ENCODE data around the gene SLC22A4. TPM values are rescaled to one million over a fixed set of nuclear protein-coding genes. Genes with fewer than 3 reads are reported as not detected.

The SLC22A4 gene
- total RNA-seq, 1 experiment from 2014 or later: 0.72 TPM

DNA sequence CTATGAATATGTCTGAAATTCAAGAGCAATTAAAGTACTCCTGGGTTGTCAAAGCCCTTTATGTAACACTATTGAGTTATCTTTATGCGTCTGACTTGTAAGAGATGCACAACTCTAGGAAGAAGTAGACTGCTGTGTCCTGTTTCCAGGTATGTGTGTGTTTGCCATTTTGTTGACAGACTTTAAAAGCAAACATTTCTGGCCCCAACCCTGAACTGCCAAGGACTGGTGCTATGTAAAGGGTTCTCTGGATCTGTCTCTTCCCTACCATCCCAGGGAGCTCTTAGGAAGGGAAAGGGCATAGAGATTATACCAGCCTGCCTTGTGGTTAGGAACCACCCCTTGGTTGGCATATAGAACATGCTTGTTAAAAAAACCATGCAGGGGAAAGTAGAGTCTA is 87.4 kb downstream of the SLC22A4 start:
- no peaks in the 10 kb centered on the region for H3K27me3 ChIP-seq (ENCODE audit: insufficient read depth, low read length)

More for the DNA sequence above, 87.4 kb downstream of the SLC22A4 start:
- H3K14ac ChIP-seq (ENCODE audit: insufficient read depth, low read length): no peak overlapping the region
- no peak overlapping the region for H3K23ac ChIP-seq (ENCODE audit: insufficient read length, low read depth, low read length)
- H3K4me1 Mint-ChIP-seq: no peaks in the 10 kb centered on the region
- H2AK5ac ChIP-seq (ENCODE audit: insufficient read length, low read length): no peak overlapping the region
- H3K4me2 ChIP-seq (ENCODE audit: insufficient read depth, insufficient read length, low read length): no peak overlapping the region
- no peak for DNase-seq
- no peaks in the 10 kb centered on the region for H3K9me3 Mint-ChIP-seq
- no peaks in the 10 kb centered on the region for H3K79me2 ChIP-seq (ENCODE audit: insufficient read depth, low read length)
- H2AFZ ChIP-seq (ENCODE audit: low read length): no peak overlapping the region
- no CpG with 5 or more reads among the region's 1 CpG for WGBS (ENCODE audit: extremely low coverage, insufficient read length, low lambda C conversion rate)
- H3K18ac ChIP-seq (ENCODE audit: insufficient read length, low read depth, low read length): no peak overlapping the region
- no peaks in the 10 kb centered on the region for H3K9me3 ChIP-seq (ENCODE audit: control insufficient read depth, low read depth, low read length)
- H3K27me3 Mint-ChIP-seq (ENCODE audit: low read depth): no peaks in the 10 kb centered on the region
- H2BK15ac ChIP-seq (ENCODE audit: low read depth, low read length): no peak overlapping the region
- TF ChIP-seq, protein P1, sequence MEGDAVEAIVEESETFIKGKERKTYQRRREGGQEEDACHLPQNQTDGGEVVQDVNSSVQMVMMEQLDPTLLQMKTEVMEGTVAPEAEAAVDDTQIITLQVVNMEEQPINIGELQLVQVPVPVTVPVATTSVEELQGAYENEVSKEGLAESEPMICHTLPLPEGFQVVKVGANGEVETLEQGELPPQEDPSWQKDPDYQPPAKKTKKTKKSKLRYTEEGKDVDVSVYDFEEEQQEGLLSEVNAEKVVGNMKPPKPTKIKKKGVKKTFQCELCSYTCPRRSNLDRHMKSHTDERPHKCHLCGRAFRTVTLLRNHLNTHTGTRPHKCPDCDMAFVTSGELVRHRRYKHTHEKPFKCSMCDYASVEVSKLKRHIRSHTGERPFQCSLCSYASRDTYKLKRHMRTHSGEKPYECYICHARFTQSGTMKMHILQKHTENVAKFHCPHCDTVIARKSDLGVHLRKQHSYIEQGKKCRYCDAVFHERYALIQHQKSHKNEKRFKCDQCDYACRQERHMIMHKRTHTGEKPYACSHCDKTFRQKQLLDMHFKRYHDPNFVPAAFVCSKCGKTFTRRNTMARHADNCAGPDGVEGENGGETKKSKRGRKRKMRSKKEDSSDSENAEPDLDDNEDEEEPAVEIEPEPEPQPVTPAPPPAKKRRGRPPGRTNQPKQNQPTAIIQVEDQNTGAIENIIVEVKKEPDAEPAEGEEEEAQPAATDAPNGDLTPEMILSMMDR (conservative IDR thresholded peaks at IDR 0.05): no peak
- H4K20me1 ChIP-seq (ENCODE audit: control insufficient read depth, insufficient read depth, insufficient read length): no peaks in the 10 kb centered on the region
- no peak overlapping the region for H3K27ac Mint-ChIP-seq
- H4K8ac ChIP-seq (replicated peaks; ENCODE audit: insufficient read length, low read depth, low read length): no peak overlapping the region
- no peak overlapping the region for H4K91ac ChIP-seq (ENCODE audit: insufficient read length, low read depth, low read length)
- no peak overlapping the region for H2BK5ac ChIP-seq (ENCODE audit: insufficient read length, low read length)
- no peaks in the 10 kb centered on the region for H3K79me1 ChIP-seq (ENCODE audit: insufficient read depth, low read depth, low read length, poor library complexity, severe bottlenecking)
- no peak overlapping the region for H3K4me3 Mint-ChIP-seq
- H3K23me2 ChIP-seq (ENCODE audit: insufficient read length, low read depth, low read length, poor library complexity, severe bottlenecking): no peaks in the 10 kb centered on the region
- H3T11ph ChIP-seq (ENCODE audit: low read length): no peak overlapping the region
- no peak overlapping the region for H3K56ac ChIP-seq (ENCODE audit: insufficient read length, low read depth, low read length)
- no peak overlapping the region for H3K27ac ChIP-seq (ENCODE audit: insufficient read length, low read depth, low read length)
- no peak overlapping the region for H4K5ac ChIP-seq (ENCODE audit: insufficient read length, low read depth, low read length)
- H2BK20ac ChIP-seq (ENCODE audit: low read depth, low read length, poor library complexity, severe bottlenecking): no peak overlapping the region
- no peaks in the 10 kb centered on the region for H3K4me1 ChIP-seq (ENCODE audit: insufficient read depth, low read length)
- no peaks in the 10 kb centered on the region for H3K36me3 Mint-ChIP-seq (ENCODE audit: insufficient read depth in 1 of 3, low read depth in 3 of 3)
- H2BK12ac ChIP-seq (ENCODE audit: insufficient read length, low read depth, low read length): no peak overlapping the region
- no peak overlapping the region for H3K4ac ChIP-seq (ENCODE audit: low read depth, low read length)
- H3K9ac ChIP-seq (ENCODE audit: extremely low read depth, insufficient read length, low read length): no peak overlapping the region
- no peak overlapping the region for H2BK120ac ChIP-seq (ENCODE audit: low read depth, low read length, poor library complexity, severe bottlenecking)

Data from H9 (cell line).